ENCODE measurements around the gene SLC8A1.

GRCh38 chr2:40193670-40194026 lies 258.2 kb downstream of the SLC8A1 start:
- no peak for TF ChIP-seq EZH2phosphoT487 (IDR thresholded peaks at IDR 0.05)
- no peak for TF ChIP-seq EZH2 (IDR thresholded peaks at IDR 0.05)
- no peak for TF ChIP-seq CTCF (IDR thresholded peaks at IDR 0.05)

All from neural progenitor cell (in vitro differentiated cells).